Amygdala (tissue), 56 donors: ENCODE measurements around the gene PRR9.
"Not testable (repeated sequence)": the region's sequence is repeated elsewhere in the genome, so short reads cannot be mapped to it uniquely, and the experiment has no call there.

Source experiments
- DNase-seq, 56 donors: peaks; one replicate each; lab custom pipeline; 2025; lab: John Stamatoyannopoulos, UW

PRR9 gene, protein sequence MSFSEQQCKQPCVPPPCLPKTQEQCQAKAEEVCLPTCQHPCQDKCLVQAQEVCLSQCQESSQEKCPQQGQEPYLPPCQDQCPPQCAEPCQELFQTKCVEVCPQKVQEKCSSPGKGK

DNA sequence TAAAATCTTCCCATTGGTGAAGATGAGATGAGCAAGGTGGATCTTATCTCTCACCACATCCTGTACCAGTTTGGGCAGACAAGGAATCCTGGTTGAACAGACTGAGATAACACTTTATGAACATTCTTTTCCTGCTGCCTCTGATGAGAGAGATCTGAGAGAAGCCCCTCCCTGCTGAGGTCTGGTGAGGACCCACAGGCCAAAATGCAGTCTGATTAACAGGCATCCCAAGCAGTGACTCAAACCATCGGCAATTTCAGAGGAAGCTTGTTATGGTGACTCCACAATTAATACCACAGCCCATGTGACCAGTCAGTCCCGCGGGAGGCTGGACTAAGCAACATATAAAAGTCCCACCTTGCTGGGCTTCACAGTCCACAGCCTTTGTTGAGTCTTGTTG lies at the start of gene PRR9:
Gene PRR9 (plus strand): TSS at position 373 of the 400 bp plus-strand sequence. CDS start 561 bp downstream, outside the sequence.
- DNase-seq: no peak

- no peak for DNase-seq
Observed at GRCh38 chr1:153168686-153169085, 48.7 kb upstream of the PRR9 start.

GRCh38 chr1:153174624-153175023 lies 42.8 kb upstream of the PRR9 start:
- DNase-seq: no peak

DNA sequence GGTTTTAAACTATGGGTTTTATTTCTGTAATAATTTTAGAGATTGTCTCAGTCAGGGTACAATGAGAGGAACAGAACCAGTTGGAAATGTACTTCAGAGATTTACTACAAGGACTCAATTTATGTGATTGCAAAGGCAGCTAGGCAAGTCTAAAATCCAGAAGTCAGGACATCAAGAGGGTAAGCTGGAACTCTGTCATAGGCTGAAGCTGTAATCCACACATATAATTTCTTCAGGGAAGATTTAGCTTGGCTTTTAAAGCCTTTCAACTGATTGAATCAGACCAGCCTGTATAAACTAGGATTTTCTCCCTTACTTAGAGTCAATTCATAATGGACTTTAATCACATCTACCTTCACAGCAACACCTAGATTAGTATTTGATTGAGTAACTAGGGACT lies 38.5 kb upstream of the PRR9 start:
- no peak for DNase-seq

GRCh38 chr1:153180556-153180955 lies 36.8 kb upstream of the PRR9 start:
- DNase-seq: no peak

- not testable (repeated sequence) for DNase-seq
Observed at GRCh38 chr1:153188301-153188700, 29.1 kb upstream of the PRR9 start.

GRCh38 chr1:153190373-153190772 lies 27.0 kb upstream of the PRR9 start:
- DNase-seq: no peak

- no peak for DNase-seq
Observed at GRCh38 chr1:153192697-153193096, 24.7 kb upstream of the PRR9 start.

DNA sequence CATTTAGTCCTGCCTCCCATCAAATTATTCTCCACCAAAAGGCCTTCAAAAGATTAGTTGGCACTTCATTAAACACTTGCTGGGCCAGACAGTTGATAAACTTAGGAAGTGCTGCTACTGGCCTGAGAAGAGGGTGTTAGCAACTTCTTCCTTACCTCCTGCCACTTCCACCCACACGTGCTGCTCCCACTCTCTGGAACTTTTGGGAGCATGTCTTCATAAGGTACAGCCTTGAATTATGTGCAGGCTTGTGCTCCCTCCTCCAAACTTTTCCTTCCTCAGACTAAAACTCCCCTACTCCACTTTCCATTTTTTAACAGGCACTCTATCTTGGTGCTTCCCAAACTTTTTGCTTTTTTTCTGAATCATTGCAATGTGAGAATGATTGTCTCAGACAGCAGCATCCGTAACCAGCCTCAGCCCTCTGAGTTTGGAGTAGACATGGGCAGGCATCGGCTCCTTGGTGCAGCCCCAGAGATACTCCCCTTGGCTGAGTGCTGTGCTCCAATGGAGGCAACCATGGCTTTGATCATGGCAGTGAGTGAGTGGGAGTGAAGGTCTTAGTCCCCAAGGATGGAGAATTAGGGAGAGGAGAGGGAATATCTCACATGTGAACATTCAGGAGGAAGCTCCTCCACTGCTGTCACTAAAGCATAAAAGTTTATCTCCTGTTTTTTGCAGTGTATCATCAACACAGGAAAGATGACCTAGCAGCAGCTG lies 22.9 kb upstream of the PRR9 start:
- DNase-seq: no peak

GRCh38 chr1:153195216-153195615 lies 22.2 kb upstream of the PRR9 start:
- DNase-seq: no peak

GRCh38 chr1:153202006-153202405 lies 15.4 kb upstream of the PRR9 start:
- no peak for DNase-seq

DNA sequence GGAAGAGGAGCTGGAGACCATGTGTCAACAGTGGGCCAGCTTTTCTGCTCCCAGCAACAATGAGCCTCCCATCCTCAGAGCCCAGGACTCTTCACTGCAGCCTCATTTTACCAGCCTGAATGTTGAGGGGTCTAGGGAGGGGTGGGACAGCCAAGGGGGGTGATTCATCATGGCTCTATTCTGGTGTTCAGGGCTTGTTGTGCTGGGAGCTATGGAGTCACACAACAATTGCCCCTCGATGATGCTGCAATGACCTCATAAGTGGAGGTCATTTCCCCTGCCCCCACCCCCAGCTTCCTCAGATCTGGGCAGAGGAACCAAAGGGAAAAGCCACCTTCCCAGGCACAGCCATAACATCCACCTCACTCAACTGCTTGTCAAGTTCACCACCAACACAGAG lies 14.3 kb upstream of the PRR9 start, which contains the start of gene LELP1:
Gene LELP1 (plus strand): TSS at position 301 of the 400 bp plus-strand sequence. CDS start 1,278 bp downstream, outside the sequence.
- DNase-seq: no peak

GRCh38 chr1:153206631-153207030 lies 10.8 kb upstream of the PRR9 start:
- no peak for DNase-seq

DNA sequence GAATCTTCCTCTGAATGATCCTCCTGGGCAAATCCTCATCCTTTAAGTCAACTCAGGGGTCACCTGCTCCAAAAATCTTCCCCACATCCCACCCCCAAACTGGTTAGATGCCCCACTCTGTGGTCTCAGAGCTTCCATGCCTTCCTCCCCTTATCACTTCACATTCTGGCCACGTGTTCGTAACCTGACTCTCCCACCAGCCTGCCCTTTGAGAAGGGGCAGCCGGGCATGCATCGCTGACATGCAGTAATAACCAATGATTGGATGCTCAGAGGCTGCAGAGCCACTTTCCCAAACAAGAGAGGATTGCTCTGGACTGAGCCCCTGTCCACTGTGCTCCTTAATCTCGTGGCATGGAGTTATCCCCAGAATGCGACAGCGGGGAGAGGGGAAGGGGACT lies 7.2 kb upstream of the PRR9 start:
- DNase-seq: no peak

DNA sequence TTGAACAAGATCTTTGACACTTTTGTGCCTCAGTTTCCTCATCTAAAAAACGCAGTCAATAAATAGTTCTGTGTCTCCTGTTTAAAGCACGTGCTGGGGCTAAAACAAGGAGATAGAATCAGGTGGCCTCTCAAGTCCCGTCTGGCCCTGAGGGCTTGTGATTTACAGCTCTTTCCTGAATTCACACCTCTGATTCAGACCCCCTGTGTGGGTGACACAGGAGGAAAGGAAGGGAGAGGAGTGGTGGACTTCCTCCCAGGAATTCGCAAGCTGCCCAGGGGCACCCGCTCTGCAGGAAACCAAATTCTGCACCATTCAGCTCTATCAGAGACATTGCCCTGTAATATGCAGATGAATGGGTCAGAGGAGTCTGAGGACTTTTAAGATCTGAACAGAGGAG lies 5.2 kb upstream of the PRR9 start:
- no peak for DNase-seq

- DNase-seq: no peak
Observed at GRCh38 chr1:153213519-153213918, 3.9 kb upstream of the PRR9 start.

- no peak for DNase-seq
Observed at GRCh38 chr1:153217744-153218416, 496 bp downstream of the PRR9 start.

DNA sequence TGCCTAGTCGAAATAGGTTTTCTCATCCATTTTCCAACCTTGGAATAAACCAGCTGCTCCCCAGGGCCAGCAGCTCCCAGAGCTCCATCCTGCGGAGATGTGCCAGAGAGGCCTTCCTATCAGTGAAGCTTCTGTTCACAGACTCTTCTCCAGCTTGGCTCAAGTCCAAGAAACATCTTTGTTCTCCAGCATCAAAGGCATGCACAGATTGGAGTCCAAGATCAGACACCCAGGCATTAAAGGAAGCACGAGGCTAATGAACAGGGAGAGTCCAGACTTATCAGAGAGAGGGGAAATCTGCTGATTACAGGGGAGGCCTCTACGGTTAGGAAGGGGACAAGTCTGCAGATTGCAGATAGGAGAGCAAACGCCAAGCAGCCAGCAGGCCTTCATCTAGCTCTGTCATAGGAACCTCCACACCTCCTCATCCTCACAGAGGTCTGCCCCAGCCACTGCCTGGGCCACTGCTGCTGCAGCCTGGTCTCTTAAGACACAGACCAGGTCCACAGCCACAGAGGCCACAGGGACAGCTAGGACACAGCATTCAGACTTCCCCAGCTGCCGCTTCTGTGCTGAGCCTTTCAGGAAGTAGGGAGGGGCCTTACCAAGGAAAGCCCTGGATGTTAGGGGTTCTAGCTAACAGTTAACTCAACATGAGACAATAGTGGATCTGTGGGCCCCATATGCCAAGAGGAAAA lies 3.4 kb downstream of the PRR9 start:
- DNase-seq: peak in 33 of 56 donors; percentile 2 to 66 (median 16)

GRCh38 chr1:153223040-153223891 lies 5.9 kb downstream of the PRR9 start:
- DNase-seq: peak in 50 of 56 donors; percentile 8 to 82 (median 40)

GRCh38 chr1:153227810-153228209 lies 10.4 kb downstream of the PRR9 start:
- DNase-seq: no peak
